ENCODE data around the gene GPATCH8.

- no peak for TF ChIP-seq EZH2 (IDR thresholded peaks at IDR 0.05; ENCODE audit: low read length, unreplicated experiment)
- TF ChIP-seq, protein P1, sequence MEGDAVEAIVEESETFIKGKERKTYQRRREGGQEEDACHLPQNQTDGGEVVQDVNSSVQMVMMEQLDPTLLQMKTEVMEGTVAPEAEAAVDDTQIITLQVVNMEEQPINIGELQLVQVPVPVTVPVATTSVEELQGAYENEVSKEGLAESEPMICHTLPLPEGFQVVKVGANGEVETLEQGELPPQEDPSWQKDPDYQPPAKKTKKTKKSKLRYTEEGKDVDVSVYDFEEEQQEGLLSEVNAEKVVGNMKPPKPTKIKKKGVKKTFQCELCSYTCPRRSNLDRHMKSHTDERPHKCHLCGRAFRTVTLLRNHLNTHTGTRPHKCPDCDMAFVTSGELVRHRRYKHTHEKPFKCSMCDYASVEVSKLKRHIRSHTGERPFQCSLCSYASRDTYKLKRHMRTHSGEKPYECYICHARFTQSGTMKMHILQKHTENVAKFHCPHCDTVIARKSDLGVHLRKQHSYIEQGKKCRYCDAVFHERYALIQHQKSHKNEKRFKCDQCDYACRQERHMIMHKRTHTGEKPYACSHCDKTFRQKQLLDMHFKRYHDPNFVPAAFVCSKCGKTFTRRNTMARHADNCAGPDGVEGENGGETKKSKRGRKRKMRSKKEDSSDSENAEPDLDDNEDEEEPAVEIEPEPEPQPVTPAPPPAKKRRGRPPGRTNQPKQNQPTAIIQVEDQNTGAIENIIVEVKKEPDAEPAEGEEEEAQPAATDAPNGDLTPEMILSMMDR (conservative IDR thresholded peaks at IDR 0.05; ENCODE audit: low read depth, low read length): no peak
- no peak for TF ChIP-seq EZH2phosphoT487 (IDR thresholded peaks at IDR 0.05; ENCODE audit: borderline replicate concordance, low read length)
Observed at GRCh38 chr17:44362949-44363612, 140.1 kb downstream of the GPATCH8 start.

Data from PC-3 (cell line).